ENCODE data around the gene PLEKHG4B. TPM values are rescaled to one million over a fixed set of nuclear protein-coding genes. Genes with fewer than 3 reads are reported as not detected.

Gene PLEKHG4B
- total RNA-seq, 1 experiment from 2014 or later, result 51.4 TPM

DNA sequence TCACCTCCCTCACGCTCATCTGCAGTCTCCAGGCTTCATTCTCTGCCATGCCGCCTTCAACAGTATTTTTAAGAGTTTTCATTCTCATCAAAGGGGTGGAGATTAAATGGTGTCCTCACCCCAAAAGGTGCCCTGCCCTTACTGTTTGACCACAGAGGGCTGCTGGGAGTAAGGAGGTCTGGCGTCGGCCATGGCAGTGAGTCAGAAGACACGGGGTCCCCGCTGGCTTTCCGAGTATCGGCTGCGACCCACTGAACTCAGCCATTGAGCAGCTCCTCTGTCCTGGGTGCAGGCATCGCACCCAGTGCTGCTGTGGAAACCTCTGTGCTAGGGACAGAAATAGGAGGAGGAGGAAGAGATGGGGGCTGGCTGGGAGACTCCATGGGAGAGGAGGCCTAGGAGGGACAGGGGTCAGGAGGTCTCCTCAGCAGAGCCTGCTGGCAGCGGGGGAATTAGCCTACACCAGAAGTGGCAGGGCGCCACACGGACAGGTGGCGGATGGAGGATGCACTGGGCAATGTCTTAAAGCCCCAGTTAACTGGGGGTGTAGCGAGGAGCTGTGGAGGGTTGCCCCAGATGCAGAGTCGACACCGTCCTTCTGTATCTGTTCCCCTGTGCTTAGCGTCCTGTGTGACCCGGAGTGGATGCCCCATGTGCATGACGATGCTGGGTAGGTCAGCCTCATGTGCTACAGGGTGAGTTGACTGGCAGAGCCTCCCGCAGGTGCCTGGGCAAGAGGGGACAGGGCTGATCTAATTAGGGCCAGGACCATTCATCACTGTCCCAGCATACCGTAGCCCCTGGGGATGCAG, 15.4 kb upstream of the PLEKHG4B start:
- DNase-seq (ENCODE audit: low spot score), result no peak
- Mint-ChIP-seq H3K36me3 (no peaks in the 10 kb centered on the region), H3K4me1 (peaks cover 24% of the 10 kb centered on the region), H3K9me3 (no peaks in the 10 kb centered on the region), H3K4me3 (no peak overlapping the region), H3K27ac (no peak overlapping the region), H3K27me3 (ENCODE audit: low read depth) (no peaks in the 10 kb centered on the region; the same call in 1 of the 2 replicates)
- ATAC-seq, result no peak
- POLR2A ChIA-PET, result no interaction called here
- TF ChIP-seq ELF4 (CRISPR knock-in tag; IDR thresholded peaks at IDR 0.05; ENCODE audit: low read depth) (no peak), MLX (CRISPR knock-in tag; IDR thresholded peaks at IDR 0.05) (no peak), TP53 (CRISPR knock-in tag; IDR thresholded peaks at IDR 0.05) (no peak), EMX1 (CRISPR knock-in tag; IDR thresholded peaks at IDR 0.05) (no peak), OVOL2 (CRISPR knock-in tag; IDR thresholded peaks at IDR 0.05; ENCODE audit: borderline replicate concordance) (no peak), SMAD4 (CRISPR knock-in tag; IDR thresholded peaks at IDR 0.05) (no peak), IRF2 (CRISPR knock-in tag; IDR thresholded peaks at IDR 0.05; ENCODE audit: borderline replicate concordance, low read depth) (no peak), ZNF263 (CRISPR knock-in tag; IDR thresholded peaks at IDR 0.05; ENCODE audit: low read depth) (no peak), SP1 (CRISPR knock-in tag; conservative IDR thresholded peaks at IDR 0.05) (no peak), AR (CRISPR knock-in tag; IDR thresholded peaks at IDR 0.05) (no peak), NR1H2 (CRISPR knock-in tag; IDR thresholded peaks at IDR 0.05) (no peak), TCF7 (CRISPR knock-in tag; IDR thresholded peaks at IDR 0.05; ENCODE audit: low read depth) (no peak)
- TF ChIP-seq, protein P1, sequence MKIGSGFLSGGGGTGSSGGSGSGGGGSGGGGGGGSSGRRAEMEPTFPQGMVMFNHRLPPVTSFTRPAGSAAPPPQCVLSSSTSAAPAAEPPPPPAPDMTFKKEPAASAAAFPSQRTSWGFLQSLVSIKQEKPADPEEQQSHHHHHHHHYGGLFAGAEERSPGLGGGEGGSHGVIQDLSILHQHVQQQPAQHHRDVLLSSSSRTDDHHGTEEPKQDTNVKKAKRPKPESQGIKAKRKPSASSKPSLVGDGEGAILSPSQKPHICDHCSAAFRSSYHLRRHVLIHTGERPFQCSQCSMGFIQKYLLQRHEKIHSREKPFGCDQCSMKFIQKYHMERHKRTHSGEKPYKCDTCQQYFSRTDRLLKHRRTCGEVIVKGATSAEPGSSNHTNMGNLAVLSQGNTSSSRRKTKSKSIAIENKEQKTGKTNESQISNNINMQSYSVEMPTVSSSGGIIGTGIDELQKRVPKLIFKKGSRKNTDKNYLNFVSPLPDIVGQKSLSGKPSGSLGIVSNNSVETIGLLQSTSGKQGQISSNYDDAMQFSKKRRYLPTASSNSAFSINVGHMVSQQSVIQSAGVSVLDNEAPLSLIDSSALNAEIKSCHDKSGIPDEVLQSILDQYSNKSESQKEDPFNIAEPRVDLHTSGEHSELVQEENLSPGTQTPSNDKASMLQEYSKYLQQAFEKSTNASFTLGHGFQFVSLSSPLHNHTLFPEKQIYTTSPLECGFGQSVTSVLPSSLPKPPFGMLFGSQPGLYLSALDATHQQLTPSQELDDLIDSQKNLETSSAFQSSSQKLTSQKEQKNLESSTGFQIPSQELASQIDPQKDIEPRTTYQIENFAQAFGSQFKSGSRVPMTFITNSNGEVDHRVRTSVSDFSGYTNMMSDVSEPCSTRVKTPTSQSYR (CRISPR knock-in tag; IDR thresholded peaks at IDR 0.05), result no peak
- TF ChIP-seq, protein P2, sequence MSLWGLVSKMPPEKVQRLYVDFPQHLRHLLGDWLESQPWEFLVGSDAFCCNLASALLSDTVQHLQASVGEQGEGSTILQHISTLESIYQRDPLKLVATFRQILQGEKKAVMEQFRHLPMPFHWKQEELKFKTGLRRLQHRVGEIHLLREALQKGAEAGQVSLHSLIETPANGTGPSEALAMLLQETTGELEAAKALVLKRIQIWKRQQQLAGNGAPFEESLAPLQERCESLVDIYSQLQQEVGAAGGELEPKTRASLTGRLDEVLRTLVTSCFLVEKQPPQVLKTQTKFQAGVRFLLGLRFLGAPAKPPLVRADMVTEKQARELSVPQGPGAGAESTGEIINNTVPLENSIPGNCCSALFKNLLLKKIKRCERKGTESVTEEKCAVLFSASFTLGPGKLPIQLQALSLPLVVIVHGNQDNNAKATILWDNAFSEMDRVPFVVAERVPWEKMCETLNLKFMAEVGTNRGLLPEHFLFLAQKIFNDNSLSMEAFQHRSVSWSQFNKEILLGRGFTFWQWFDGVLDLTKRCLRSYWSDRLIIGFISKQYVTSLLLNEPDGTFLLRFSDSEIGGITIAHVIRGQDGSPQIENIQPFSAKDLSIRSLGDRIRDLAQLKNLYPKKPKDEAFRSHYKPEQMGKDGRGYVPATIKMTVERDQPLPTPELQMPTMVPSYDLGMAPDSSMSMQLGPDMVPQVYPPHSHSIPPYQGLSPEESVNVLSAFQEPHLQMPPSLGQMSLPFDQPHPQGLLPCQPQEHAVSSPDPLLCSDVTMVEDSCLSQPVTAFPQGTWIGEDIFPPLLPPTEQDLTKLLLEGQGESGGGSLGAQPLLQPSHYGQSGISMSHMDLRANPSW (CRISPR knock-in tag; conservative IDR thresholded peaks at IDR 0.05; ENCODE audit: low read depth), result no peak
- TF ChIP-seq, protein P3, sequence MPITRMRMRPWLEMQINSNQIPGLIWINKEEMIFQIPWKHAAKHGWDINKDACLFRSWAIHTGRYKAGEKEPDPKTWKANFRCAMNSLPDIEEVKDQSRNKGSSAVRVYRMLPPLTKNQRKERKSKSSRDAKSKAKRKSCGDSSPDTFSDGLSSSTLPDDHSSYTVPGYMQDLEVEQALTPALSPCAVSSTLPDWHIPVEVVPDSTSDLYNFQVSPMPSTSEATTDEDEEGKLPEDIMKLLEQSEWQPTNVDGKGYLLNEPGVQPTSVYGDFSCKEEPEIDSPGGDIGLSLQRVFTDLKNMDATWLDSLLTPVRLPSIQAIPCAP (CRISPR knock-in tag; IDR thresholded peaks at IDR 0.05), result no peak
- CTCF ChIA-PET, result interaction anchor here (1.0 kb wide), 1 partner anchor 112 kb away, joined by 3 read pairs; no protein-coding TSS in a partner anchor

DNA sequence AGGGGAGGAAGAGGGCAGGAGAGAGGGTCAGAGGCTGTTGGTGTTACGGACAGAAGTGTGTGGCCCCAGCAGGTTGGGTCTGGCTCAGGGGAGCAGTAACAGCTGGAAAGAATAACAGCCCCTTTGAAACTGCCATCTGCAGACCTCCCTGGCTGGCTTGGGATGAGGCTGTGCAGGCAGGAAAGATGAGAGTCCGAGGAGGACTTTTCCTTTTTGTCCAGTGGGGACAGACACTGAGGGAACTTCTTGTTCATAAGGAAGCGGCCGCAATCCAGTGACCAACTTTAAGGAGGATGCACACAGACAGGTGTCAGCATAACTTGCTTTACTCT, 14.8 kb upstream of the PLEKHG4B start:
- no peak overlapping the region for H3K27ac Mint-ChIP-seq
- CTCF ChIA-PET, result no interaction called here
- DNase-seq (ENCODE audit: low spot score), result no peak
- no peak for TF ChIP-seq ZNF423 (CRISPR knock-in tag; IDR thresholded peaks at IDR 0.05)
- TF ChIP-seq NFYB (CRISPR knock-in tag; conservative IDR thresholded peaks at IDR 0.05; ENCODE audit: low read depth), result no peak
- no peak for TF ChIP-seq ZNF671 (CRISPR knock-in tag; IDR thresholded peaks at IDR 0.05)
- TF ChIP-seq ZNF263 (CRISPR knock-in tag; IDR thresholded peaks at IDR 0.05; ENCODE audit: low read depth), result no peak
- no peak for TF ChIP-seq SMAD3 (CRISPR knock-in tag; IDR thresholded peaks at IDR 0.05; ENCODE audit: borderline replicate concordance)
- TF ChIP-seq NR1H2 (CRISPR knock-in tag; IDR thresholded peaks at IDR 0.05), result no peak
- TF ChIP-seq GABPB1 (CRISPR knock-in tag; IDR thresholded peaks at IDR 0.05), result no peak
- TF ChIP-seq ZSCAN18 (CRISPR knock-in tag; IDR thresholded peaks at IDR 0.05), result no peak

More for the DNA sequence above, 14.8 kb upstream of the PLEKHG4B start:
- POLR2A ChIA-PET, result no interaction called here
- Mint-ChIP-seq H3K9me3 (no peaks in the 10 kb centered on the region), H3K4me3 (no peak overlapping the region), H3K36me3 (no peaks in the 10 kb centered on the region), H3K27me3 (ENCODE audit: low read depth) (no peaks in the 10 kb centered on the region; the same call in 1 of the 2 replicates), H3K4me1 (peaks cover 29% of the 10 kb centered on the region)
- ATAC-seq, result no peak

All from WTC11 (cell line).